GM18868 (cell line): ENCODE results near the gene PTPN21.

ENCODE experiments used
- ATAC-seq: cut with Tn5 transposase; IDR thresholded peaks from one replicate; pipeline ENCODE4 v1.9.1; 2021; ENCODE audit warnings: mild to moderate bottlenecking, moderate library complexity; ENCODE audit not compliant: unreplicated experiment

Gene PTPN21

DNA sequence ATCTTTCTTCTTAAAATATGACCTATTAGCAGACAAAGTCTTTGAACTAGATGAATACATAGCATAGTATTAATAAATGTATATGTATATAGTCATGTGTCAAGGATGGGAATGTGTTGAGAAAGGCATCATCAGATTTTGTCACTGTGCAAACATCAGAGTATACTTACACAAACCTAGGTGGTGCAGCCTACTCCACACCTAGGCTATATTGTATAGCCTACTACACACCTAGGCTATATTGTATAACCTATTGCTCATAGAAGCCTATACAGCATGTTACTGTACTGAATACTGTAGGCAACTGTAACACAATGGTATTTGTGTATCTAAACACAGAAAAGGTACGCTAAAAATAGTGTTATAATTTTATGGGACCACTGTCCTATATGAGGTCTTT lies 47.6 kb downstream of the PTPN21 start:
- no peak for ATAC-seq

DNA sequence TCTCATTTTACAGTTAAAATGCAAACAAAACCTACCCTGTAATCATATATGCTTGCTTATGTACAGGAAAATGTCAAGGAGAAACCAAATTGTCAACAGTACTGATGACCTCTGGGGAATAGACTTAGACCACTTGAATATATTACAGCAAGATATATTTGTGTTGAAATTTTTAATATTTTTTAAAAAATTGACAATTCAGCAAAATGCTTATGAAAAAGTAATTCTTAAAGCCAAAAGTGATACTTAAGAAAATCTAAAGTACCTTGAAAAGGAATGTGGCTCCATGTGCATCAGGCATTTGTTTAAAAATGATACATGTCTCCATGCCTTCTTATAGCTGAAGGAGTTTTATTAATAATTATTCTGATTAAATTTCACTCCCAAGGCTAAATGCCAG lies 49.2 kb downstream of the PTPN21 start:
- no peak for ATAC-seq

DNA sequence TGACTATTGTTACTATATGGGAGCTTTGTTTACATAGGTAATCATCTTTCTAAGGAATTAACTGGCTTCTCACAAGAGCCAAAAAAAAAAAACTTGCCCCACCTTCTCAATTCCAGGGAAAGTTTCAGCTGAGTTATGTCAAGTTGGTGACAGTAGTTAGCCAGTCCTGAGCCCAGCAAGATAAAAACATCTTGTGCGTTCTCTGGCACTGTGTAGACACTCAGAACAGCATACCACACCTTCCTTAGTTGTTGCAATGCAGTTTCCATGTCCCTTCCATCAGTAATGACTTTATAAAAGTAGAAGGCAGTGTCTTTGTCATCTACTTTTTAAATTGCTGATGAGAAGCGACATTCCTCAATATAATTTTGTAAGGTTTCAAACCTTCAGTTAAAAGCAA lies 50.2 kb downstream of the PTPN21 start:
- no peak for ATAC-seq

DNA sequence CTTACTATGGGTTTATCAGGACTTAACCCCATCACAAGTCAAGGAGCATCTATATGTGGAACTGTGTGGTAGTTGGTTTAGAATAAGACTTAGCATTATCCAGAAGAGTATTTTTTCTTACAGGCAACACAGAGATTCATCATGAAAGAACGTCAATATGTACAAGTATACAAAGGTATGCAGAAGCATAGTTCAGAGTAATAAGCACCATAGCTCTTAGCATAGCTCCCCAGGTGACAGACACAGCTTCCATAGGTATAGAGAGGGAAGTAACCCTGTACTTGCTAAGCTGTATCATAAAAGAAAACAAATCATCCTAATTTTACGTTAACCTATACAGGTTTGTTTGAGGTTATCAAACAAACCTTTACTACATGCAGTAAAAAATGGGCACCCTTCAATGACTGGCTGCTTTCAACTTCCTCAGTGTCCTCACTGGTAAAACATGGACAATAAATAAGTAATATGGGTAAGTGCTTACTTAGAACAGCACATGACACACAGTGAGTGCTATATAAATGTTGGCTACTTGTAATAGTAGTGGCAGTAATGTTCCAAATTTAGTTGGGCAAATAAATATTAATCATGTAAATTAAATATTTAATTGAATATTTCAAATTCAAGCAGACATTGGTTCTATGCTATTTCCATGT lies 50.9 kb downstream of the PTPN21 start:
- no peak for ATAC-seq

GRCh38 chr14:88502740-88503139 lies 52.1 kb downstream of the PTPN21 start:
- no peak for ATAC-seq

DNA sequence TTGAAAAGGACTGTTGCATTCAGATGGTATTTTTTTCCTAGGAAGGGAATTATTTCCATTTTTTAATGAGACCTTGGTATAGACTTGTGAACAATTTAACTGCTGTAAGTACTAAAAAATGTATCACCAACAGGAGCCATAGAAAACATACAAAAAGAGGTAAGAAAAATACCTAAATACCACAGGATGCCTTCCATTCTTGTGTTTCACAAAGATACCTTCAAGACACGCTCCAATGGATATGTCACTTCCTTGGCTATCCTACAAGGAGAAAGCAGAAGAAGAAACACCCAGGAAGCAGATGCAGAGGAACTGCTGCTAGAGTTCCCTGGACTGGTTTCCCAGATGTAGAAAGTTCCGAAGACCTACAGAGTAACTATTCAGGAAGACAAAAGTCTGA lies 54.2 kb downstream of the PTPN21 start:
- ATAC-seq: no peak

DNA sequence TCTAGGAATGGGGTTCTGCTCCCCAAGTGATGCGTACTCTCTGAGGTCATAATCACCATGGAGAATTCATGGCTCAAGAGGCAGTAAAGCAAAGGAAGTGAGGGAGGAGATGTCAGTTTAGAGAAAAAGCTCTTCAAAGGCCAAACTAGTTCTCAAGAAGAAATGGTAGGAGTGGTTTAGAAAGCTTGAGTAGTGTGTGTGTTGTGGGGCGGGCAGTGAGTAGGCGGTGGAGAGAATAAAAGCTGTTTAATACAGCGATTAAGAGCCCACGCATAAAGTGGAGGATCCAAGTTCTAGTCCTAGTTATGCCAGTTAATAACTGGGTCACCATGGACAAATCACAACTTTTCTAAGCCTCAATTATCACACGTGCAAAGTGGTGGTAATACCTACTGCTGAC lies 55.6 kb downstream of the PTPN21 start:
- ATAC-seq: no peak

DNA sequence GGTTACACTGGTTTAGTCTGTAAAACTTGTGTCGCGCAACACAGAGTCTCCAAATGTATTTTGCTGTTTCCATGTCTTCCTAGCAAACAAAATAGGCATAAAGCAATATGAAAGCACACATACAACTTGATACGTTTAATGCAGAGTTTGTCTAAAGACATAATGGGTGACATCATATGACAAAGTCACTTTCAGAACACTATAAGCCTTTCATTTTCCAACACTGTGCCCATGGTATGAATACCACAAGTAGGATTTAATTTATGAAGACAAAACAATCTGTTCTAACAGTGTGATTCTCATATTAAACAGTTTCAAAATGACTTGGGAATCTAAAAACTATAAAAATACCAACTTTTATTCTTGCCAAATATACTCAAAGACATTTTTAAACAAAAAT lies 58.4 kb downstream of the PTPN21 start:
- ATAC-seq: no peak

DNA sequence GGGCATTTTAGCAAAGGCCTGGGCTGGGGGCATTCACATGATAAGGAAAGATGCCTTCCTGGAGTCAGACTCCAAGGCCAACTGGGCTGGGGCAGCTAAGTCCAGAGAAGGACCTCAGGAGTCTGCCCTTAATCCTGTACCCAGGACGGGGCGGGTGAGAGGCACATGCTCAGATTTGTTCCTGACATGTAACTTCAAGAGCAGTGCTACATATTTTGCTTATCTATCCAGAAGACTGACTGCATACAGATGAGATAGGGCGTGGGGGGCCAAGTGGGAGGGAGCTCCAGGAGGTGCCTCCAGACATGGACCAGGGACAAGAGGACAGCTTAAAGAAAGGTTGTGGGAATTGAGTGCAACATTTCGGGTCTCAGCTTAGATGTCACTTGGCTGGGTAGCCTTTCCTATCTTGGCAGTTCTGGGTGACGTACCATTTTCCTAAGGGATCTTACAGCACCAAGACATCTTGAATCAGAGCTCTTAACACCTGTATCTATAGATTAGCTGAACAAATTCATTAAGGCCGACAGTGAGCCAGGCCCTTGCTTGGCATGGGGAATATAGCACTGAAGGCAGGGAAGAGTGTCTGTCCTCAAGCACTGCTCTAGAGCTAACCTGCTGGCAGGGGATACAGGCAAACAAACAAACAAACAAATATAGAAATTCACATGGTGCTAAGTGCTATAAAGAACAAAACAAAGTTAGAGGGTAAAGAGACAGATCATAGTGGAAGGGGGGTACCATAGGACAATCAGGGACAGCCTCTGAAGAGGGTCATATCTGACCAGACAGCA lies 61.2 kb downstream of the PTPN21 start:
- ATAC-seq: no peak

GRCh38 chr14:88492272-88493089 lies 62.3 kb downstream of the PTPN21 start:
- peak; percentile 93 for ATAC-seq

- no peak for ATAC-seq
Measured at GRCh38 chr14:88490168-88490567, 64.6 kb downstream of the PTPN21 start.

DNA sequence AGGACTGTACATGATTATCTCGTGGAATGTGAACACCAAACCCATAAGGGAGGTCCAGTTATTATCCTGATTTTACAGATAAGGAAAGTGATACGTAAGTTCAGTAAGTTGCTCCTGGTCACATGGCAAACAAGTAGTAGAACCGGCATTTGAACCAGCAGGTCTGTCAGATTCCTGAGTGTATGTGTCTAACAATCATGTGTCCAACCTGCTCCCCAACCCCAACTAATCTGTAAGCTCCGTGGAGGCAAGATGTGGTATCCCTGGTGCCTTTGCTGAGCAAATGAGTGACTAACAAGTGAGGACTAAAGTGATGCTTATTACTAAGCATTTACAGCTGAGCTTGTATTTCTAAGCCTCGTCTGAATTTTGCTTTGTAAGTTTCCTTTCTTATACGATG lies 65.9 kb downstream of the PTPN21 start:
- ATAC-seq: no peak

GRCh38 chr14:88488081-88488480 lies 66.7 kb downstream of the PTPN21 start:
- no peak for ATAC-seq

- ATAC-seq: no peak
Measured at GRCh38 chr14:88482524-88482923, 72.3 kb downstream of the PTPN21 start.

GRCh38 chr14:88481794-88482193 lies 73.0 kb downstream of the PTPN21 start:
- no peak for ATAC-seq

GRCh38 chr14:88481059-88481458 lies 73.7 kb downstream of the PTPN21 start:
- ATAC-seq: no peak

GRCh38 chr14:88479574-88479987 lies 75.2 kb downstream of the PTPN21 start:
- no peak for ATAC-seq

DNA sequence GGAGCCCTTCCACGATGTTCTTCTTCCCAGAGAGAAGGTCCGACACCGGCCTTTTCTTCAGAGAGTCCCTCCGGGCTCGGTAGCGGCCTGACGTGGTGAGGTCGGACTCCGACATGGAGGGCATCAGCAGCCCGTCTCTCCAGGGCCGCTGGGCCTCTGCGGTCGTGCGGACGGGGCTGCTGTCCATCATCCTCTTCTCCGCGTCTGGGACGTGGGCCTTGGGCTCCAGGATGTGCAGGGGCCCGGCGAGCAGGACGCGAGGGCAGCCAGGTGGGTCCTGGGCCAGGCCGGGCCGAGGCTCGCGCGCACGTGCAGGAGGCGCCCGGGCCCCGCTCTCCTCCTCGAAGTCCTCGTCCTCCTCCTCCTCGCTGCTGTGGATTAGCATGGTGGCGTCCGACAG lies 75.9 kb downstream of the PTPN21 start:
- ATAC-seq: no peak

GRCh38 chr14:88477513-88478250 lies 77.1 kb downstream of the PTPN21 start:
- ATAC-seq: no peak

DNA sequence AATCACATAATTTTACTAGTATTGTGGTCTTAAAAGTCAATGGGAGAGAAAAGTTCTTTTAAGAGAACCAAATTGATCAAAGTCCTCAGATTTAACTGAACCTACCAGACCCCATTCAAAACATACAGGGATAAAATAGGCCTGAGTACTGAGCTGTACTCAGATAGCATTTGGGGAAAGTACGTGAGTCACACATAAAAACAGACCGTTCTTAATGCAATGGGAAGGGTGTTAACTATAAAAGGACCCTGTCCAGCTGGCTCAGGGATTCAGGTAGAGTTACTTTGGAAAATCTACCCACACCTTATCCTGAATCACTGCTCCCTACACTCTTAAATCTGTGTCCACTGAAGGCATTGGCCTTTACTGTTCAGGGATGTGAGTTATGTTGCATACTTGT lies 78.0 kb downstream of the PTPN21 start:
- no peak for ATAC-seq

GRCh38 chr14:88476214-88476774 lies 78.5 kb downstream of the PTPN21 start:
- ATAC-seq: no peak
